Measurements from ENCODE around the gene BACH1.

BACH1 gene

GRCh38 chr21:29315131-29315749 is 16.5 kb downstream of the BACH1 start:
- no peak for DNase-seq (ENCODE audit: low read depth)

- DNase-seq (ENCODE audit: low read depth), result no peak
Measured at GRCh38 chr21:29316029-29316742, 17.5 kb downstream of the BACH1 start.

GRCh38 chr21:29316806-29317205 is 18.1 kb downstream of the BACH1 start:
- DNase-seq (ENCODE audit: low read depth), result no peak

GRCh38 chr21:29318354-29318753 is 19.6 kb downstream of the BACH1 start:
- DNase-seq (ENCODE audit: low read depth), result no peak

- DNase-seq (ENCODE audit: low read depth), result no peak
Measured at GRCh38 chr21:29320031-29320430, 21.3 kb downstream of the BACH1 start.

- no peak for DNase-seq (ENCODE audit: low read depth)
Measured at GRCh38 chr21:29321217-29321616, 22.5 kb downstream of the BACH1 start.

GRCh38 chr21:29321932-29322928 is 23.5 kb downstream of the BACH1 start:
- no peak for DNase-seq (ENCODE audit: low read depth)

- no peak for DNase-seq (ENCODE audit: low read depth)
Measured at GRCh38 chr21:29323189-29323588, 24.5 kb downstream of the BACH1 start.

- no peak for DNase-seq (ENCODE audit: low read depth)
Measured at GRCh38 chr21:29326914-29327554, 28.3 kb downstream of the BACH1 start.

- DNase-seq (ENCODE audit: low read depth), result no peak
Measured at GRCh38 chr21:29329406-29329805, 30.7 kb downstream of the BACH1 start.

GRCh38 chr21:29330797-29331196 is 32.1 kb downstream of the BACH1 start:
- no peak for DNase-seq (ENCODE audit: low read depth)

GRCh38 chr21:29332461-29333362 is 34.0 kb downstream of the BACH1 start:
- DNase-seq (ENCODE audit: low read depth), result no peak

GRCh38 chr21:29333406-29333805 is 34.7 kb downstream of the BACH1 start:
- no peak for DNase-seq (ENCODE audit: low read depth)

GRCh38 chr21:29334717-29335428 is 36.2 kb downstream of the BACH1 start:
- peak; percentile 74 for DNase-seq (ENCODE audit: low read depth)

GRCh38 chr21:29335720-29336119 is 37.0 kb downstream of the BACH1 start:
- DNase-seq (ENCODE audit: low read depth), result no peak

- no peak for DNase-seq (ENCODE audit: low read depth)
Measured at GRCh38 chr21:29338256-29338655, 39.5 kb downstream of the BACH1 start.

- no peak for DNase-seq (ENCODE audit: low read depth)
Measured at GRCh38 chr21:29340228-29340627, 41.5 kb downstream of the BACH1 start.

GRCh38 chr21:29342363-29342957 is 43.7 kb downstream of the BACH1 start:
- peak; percentile 91 for DNase-seq (ENCODE audit: low read depth)

GRCh38 chr21:29343519-29343918 is 44.8 kb downstream of the BACH1 start:
- DNase-seq (ENCODE audit: low read depth), result peak; percentile 85

GRCh38 chr21:29346281-29346680 is 47.6 kb downstream of the BACH1 start:
- no peak for DNase-seq (ENCODE audit: low read depth)
